Stimulated activated CD4-positive, alpha-beta T cell treated with anti-CD3 and anti-CD28 coated beads, Interleukin-15, amount 100 ng/mL, for 24 hours (primary cell): ENCODE measurements around the gene ACAN.

Experiments
- DNase-seq: peaks from one replicate; pipeline ENCODE4 v3.0.0-alpha.2; 2020

Gene ACAN

DNA sequence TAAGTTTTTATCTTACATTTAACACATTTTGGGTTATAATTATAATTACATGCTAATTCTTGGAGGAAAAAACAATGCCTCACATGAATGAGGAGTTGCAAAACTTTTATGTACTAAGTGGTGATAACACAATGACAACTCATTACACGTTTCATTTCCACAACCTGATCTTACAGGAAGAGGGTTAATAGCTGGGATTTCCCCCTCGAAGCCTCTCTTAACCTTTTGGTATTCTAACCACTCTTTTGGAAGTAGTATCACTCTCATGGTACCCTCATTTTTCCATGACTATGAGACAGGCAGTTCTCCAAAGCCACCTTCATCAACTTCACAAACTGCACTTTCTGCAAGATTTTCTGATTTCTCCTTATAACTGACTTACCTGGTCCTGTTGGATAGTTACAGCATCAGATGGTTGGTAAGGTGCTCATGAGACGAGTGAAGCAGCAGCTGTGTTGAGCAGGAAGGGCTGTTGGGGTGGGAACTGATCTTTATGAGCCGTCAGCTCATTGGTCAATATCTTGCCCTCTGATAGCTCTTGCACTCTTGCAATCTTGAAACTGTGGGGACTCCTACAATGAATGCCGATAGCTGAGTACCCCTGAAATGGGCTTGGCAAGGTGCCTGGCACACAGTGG lies 41.6 kb downstream of the ACAN start:
- DNase-seq = no peak

DNA sequence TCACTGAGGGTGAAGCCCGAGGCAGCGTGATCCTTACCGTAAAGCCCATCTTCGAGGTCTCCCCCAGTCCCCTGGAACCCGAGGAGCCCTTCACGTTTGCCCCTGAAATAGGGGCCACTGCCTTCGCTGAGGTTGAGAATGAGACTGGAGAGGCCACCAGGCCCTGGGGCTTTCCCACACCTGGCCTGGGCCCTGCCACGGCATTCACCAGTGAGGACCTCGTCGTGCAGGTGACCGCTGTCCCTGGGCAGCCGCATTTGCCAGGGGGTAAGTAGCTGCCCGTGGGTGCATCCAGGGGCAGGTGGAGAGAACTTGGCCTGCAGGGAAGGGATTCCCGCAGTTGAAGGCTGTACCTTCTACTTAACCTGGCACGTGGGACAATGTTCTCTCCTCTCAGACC lies 42.4 kb downstream of the ACAN start:
- DNase-seq = no peak

DNA sequence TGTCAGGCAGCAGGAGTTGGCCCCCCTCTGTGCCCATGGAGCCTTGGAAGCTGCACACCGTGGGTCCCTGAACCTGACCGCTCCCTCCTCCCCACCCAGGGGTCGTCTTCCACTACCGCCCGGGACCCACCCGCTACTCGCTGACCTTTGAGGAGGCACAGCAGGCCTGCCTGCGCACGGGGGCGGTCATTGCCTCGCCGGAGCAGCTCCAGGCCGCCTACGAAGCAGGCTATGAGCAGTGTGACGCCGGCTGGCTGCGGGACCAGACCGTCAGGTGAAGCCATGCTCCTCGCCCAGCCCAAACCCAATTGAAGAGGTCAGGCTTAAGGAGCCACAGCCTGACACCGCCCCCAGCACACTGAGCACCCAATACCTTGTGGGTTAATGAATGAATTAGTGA lies 43.9 kb downstream of the ACAN start:
- no peak for DNase-seq

DNA sequence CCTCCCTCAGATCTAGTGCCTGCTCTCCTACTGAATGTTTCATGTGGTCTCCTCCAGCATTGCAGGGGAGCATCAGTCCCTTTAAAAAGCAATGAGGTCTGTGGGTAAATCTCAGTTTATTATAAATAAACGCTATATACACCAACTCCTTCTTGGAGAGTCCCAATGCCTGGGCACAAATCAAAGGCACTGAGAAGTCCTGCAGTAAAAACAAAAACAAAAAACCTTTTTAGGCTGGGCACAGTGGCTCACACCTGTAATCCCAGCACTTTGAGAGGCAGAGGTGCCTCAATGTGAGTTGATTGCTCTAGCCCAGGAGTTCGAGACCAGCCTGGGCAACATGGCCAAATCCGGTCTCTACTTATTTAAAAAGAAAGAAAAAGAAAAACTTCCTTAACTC lies 45.0 kb downstream of the ACAN start:
- no peak for DNase-seq

DNA sequence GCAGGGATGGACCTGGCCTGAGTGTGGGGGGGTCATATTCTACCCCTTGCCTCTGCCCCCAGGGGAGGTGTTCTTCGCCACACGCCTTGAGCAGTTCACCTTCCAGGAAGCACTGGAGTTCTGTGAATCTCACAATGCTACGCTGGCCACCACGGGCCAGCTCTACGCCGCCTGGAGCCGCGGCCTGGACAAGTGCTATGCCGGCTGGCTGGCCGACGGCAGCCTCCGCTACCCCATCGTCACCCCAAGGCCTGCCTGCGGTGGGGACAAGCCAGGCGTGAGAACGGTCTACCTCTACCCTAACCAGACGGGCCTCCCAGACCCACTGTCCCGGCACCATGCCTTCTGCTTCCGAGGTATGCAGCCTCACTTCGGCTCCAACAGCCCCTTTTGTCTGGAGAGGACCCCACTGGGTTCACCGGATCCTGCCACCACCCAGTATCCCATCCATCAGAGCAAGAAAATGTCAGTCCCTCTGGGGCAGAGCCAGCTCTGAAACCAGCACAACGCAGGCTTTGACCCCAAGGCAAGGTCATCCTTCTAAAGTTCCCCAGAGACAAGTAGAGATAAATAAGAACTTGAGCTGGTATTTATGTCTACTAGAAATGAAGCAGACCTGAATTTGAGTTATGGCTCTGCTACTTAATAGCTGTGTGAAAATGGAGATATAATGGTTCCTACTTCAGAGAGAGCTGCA lies 46.3 kb downstream of the ACAN start:
- DNase-seq = no peak

DNA sequence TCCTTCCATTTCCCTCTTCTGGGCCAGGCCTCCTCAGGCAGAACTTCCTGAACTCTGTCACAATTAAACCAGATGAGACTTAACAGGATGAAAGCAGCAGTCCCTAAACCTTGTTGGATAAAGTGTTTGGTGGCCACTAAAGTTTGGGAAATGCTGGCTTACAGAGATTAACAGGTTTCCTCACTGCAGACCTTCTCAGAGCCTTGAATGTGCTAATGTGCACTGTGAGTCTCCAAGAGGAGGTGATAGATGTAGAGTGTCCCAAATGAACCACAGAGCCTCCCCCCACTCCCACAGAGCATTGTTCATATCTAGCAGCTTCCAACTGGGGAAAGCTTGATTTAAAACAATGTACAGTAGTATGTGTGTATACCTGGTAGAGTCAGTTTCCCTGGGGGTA lies 49.2 kb downstream of the ACAN start:
- DNase-seq = no peak

DNA sequence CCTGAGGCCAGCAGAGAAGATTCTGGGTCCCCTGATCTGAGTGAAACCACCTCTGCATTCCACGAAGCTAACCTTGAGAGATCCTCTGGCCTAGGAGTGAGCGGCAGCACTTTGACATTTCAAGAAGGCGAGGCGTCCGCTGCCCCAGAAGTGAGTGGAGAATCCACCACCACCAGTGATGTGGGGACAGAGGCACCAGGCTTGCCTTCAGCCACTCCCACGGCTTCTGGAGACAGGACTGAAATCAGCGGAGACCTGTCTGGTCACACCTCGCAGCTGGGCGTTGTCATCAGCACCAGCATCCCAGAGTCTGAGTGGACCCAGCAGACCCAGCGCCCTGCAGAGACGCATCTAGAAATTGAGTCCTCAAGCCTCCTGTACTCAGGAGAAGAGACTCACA lies 55.7 kb downstream of the ACAN start:
- DNase-seq = no peak

DNA sequence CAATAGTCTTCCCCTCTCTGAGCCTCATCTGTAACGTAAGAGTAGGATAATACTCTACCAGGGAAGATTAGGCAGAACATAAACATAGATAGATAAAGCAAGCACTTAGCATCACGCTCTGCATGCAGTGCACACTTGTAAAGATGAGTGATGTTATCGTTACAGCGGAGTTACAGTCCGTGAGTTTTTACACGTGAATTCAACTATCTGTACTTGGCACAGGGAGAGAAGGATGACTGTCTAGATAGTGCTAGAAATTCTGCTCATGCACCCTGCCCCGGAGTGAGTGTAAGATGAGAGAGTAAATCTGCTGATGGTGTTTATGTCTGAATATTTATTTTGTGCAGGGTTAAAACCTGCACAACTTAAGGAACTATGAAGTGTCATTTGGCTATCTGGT lies 56.3 kb downstream of the ACAN start:
- DNase-seq = no peak

DNA sequence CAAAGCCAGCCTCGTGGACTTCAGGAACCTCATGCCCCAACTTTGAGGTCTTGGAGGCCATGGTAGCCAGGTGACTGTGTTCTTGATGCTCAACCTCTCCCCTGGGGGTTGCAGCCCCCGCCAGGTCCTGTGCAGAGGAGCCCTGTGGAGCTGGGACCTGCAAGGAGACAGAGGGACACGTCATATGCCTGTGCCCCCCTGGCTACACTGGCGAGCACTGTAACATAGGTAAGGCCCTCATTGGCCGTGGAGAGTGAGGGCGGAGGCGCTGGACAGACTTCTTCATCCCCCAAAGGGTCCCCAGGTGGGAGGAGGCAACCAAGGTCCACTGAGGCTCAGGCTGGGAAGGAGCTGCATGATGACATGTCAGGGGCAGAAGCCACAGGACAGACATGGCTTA lies 57.0 kb downstream of the ACAN start:
- DNase-seq = no peak

DNA sequence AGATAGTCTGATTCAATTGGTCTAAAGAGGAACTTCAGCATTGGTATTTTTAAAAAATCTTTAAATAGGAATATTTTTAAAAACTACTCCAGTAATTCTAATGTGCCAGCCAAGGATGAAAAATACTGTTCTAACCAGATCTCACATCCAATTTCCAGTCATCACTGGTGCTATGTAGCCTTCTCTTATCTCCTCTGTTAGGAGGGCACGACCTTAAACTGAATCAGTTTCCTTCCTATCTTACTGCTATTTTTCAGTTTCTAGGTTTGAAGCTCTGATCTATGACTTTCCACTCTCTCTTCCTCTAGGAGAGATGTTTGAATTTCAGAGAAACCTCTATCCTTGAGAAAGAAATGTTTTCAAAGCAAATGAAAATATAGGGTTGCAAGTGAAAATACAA lies 60.2 kb downstream of the ACAN start:
- DNase-seq = no peak

DNA sequence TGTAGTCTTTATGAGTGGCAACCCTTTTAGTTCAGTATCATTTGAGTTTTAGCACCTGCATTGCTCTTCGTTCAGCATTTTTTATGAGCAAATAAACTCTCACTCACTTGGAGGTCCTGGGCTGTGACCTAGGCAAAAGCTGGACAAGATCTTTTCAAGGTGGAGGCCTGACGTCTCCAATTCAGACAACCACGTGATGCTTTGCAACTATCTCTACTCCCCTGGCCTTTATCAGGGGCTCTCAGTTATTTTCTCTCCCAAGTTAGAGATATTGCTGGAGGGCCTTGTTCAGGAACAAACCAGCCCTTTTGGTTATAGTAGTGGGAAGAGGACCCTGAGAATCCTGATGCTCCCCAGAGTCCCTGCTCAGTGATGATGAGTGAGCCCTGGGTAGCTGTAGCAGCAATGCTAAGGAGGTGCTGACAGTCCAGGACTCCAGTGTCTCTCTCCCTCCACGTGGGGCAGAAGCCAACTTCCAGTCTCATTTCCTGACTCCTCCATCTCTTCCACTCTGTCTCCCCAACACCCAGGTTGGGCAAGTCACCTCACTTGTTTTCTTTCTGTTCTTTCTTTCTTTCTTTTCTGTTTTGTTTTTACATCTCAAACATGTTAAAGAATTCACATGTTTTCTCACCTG lies 61.7 kb downstream of the ACAN start:
- DNase-seq = no peak

DNA sequence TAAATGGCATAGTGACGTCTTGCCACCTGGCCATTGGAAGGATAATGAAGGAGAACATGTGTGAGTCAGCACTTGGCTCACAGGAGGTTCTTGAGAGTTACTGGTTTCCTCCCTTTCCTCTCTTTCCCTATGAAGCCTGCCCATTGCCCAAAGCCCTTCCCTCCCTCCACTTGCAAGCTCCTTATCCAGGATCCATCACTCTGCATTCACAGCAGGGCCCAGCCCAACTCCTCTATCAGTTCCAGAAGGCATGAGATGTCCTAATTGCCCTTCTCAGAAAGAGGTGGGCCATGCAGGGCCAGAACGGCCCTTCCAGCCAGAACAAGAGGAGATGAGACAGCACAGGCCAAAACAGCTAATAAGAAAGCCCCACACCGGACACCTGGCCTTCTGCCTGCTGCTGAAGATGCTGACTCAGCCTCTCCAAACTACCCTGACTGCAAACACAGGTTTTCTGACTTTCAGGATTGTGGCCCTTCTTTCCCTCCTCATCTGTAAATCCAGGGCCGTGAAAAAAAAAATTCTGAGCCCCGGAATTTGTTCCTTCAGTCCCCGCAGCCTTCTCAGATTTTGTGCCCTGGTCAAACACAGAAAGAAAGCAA lies 62.4 kb downstream of the ACAN start:
- no peak for DNase-seq

DNA sequence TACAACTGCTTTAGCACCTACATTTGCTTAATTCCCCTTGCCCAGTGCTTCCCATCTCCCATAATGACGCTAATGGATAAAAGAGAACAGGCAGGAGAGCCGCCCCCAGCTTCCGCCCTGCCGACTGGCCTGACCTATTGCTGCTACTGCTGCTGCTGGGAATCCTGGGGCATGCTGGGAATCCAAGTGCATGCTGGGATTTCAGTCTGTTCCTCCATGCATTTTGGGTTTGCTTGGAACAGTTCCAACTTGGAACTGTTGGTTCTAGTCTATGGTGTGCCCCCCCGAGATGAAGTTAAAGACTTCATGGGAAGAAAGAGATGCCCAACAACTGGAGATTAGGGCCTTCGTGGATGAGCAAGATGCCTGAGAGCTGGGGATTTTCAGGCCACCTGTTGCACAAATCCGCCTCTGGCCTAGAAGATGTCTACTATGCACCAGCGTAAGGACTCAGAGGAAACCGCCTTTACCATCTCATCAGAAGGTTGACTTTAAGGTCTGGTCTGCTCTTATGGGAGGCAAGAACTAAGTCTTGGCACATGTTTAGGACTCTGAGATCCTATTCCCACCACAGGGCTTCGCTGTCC lies 63.2 kb downstream of the ACAN start:
- DNase-seq = no peak

DNA sequence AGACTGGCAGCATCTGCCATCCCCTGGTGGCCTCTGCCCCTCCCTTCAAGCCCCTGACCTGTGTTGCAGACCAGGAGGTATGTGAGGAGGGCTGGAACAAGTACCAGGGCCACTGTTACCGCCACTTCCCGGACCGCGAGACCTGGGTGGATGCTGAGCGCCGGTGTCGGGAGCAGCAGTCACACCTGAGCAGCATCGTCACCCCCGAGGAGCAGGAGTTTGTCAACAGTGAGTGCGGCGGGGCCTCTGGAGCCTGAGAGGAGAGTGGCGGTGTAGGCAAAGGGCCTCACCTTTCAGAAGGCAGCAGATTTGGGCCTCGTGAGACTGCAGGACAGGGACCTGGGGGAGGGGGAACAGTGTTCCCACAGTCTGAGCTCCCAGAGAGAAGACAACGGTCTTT lies 68.1 kb downstream of the ACAN start:
- no peak for DNase-seq

DNA sequence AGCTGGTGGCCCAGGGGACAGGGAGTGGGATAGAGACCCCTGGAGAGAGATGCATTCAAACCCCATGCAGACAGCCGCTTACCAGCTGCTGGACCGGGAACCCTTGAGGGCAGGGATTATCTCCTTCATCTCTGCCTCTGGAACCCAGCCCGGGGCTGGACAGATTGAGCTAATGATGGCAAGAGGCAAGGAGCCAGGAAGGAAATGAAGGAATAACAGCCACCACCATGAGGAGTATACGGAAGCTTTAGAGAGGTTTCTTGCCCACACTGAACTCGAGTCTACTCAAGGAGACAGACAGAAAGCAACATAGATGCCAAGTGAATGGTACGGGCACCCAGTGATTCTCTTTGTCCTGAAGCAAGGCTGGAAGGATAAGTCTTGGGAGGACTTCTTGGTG lies 68.9 kb downstream of the ACAN start:
- DNase-seq = no peak

DNA sequence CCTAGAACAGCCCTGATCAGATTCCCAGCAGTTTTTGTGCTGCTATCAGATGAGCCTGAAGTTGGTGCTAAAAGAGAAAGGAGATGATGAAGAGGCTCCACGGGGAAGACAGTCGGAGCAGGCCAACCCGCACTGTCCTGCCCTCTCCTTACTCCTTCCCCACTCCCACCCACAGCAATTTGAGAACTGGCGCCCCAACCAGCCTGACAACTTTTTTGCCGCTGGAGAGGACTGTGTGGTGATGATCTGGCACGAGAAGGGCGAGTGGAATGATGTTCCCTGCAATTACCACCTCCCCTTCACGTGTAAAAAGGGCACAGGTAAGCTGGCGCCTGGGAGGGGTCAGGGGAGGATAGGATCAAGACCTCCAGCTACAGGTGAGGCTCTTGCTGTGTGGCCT lies 69.5 kb downstream of the ACAN start:
- no peak for DNase-seq

DNA sequence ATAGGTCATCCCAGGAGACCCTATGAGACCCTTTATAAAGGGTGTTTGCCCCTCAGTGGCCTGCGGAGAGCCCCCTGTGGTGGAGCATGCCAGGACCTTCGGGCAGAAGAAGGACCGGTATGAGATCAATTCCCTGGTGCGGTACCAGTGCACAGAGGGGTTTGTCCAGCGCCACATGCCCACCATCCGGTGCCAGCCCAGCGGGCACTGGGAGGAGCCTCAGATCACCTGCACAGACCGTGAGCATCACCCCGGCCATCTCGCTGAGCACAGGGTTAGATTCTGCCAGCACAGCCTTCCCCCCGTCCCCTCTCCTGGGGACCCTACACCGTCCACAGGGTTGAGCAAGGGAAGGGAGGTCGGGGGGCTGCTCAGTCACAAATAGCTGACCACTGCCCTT lies 70.5 kb downstream of the ACAN start:
- DNase-seq = no peak

DNA sequence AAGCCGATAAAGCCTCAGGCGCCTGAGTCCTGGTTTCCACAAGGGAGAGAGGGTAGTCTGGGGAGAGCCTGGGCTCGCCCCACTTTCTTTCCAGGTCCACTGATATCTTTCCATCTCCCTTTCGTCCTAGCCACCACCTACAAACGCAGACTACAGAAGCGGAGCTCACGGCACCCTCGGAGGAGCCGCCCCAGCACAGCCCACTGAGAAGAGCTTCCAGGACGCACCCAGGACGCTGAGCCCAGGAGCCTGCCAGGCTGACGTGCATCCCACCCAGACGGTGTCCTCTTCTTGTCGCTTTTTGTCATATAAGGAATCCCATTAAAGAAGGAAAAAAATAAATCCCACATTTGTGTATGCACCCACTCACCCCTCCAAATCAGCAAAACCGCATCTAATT lies 71.0 kb downstream of the ACAN start:
- DNase-seq = no peak

DNA sequence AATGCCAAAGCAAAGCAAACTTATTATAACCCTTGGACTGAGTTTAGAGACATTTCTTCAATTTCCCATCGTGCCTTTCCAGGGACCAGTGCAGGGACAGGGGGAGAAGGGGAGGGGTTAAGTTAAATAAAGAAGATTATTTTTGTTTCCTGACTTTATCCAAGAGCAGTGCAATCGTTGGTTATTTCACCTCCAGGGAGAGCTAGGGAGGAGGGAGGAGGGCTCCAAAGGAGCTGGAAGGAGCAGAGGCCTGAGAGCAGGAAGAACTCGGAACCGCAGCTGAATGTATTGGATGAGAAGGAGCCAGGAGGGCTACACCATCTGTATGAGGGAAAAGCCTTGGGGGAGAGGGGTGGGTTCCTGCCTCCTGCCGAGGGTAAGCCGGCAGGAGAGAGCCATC lies 71.4 kb downstream of the ACAN start:
- DNase-seq = no peak

DNA sequence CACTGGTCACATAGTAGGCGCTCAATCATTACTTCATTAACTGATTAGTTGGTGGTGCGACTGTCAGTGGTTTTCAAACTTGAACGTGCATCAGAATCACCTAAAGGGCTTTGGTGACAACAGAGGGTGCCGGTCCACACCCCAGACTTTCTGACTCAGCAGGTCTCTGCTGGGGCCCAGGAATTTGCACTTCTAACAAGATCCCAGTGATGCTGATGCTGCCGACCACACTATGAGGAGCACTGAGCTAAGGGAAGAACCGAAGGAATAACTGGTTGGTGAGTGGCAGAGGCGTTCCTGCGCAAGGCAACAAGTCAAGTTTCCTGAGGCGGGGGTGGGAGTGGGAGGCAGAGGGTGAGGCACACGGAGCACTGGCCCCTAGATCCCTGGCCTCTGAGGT lies 73.3 kb downstream of the ACAN start:
- no peak for DNase-seq

DNA sequence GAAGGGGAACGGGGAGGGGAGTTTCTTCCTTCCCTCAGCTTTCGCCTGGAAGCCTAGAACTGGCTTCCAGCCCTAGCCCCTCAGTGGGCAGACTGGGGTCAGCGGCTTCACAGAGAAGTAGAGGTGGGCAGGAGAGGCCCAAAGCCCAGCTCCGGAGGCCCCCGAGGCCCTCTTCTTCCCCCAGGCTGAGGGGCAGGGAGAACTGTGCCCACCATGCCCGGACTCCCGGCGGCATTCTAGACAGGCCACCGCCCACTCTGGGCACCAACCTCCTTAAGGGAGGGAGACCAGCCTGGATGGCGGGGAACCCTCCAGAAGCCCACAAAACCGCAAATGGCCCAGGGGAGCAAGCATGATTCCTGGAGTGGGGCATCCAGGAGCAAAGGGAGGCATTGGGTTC lies 74.2 kb downstream of the ACAN start:
- DNase-seq = no peak

DNA sequence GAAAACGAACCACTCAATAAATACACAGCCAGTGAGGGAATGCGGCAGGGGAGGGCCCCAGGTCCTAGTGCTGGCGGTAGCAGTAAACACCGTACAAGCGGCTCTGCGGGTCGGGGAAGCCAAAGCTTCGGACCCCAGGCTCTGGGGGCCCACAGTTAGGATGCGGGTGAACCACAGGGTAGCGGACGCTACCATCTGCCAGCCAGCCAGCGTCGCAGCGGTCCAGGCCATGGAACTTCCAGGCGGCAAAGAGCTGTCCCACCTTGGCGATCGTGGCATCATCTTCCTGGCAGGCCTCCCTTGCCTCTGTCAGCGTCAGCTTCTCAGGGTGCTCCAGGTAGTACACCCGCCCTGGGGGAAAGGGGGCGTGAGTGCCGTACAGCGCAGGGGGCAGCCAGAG lies 74.7 kb downstream of the ACAN start:
- no peak for DNase-seq

DNA sequence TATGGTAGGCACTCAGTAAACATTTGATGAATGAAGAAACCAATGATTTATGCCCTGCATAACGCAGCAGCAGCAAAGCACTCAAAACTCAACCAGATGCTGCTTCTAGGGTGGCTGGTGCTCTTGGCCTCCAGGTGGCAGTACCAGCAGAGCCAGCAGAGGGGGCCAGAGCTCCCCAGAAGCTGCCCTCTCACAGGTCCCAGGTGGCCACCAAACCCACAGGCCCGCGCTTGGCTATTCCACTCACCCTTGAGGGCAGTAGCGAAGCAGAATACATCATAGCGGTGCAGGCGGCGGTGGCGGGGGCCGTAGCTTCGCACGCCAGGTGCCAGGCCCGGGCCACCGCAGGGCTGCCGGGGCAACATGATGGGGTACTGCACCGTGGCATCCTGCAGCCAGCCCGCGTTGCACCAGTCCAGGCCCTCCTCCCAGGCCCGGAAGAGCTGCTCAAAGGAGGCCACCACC lies 75.5 kb downstream of the ACAN start:
- peak; percentile 53 for DNase-seq
